ENCODE measurements around the gene RBM25. TPM values are rescaled to one million over a fixed set of nuclear protein-coding genes. Genes with fewer than 3 reads are reported as not detected.

The RBM25 gene
- total RNA-seq, 3 donors from 2014 or later, result 117 to 123 (median 121) TPM

DNA sequence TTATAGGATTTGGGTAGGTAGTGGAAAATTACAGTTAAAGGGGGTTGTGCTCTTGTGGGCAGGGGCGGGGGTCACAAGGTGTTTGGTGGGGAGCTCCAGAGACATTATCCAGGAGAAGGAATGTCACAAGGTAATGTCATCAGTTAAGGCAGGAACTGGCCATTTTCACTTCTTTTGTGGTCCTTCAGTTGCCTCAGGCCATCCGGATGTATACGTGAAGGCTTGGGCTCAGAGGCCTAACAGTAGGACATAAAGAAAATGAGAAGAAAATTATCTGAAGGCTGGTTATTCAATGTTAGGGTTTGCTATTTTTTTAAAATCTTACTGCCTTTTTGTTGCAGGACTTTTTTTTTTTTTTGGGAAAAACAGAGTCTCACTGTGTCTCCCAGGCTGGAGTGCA lies 75.5 kb downstream of the RBM25 start:
- H3K9me3 Mint-ChIP-seq, result peaks cover 16% of the 10 kb centered on the region
- H3K36me3 Mint-ChIP-seq (ENCODE audit: insufficient read depth), result peaks cover 3% of the 10 kb centered on the region
- no peak for DNase-seq
- ATAC-seq, result no peak
- H3K4me3 Mint-ChIP-seq, result no peak overlapping the region
- peaks cover 12% of the 10 kb centered on the region for H3K4me1 Mint-ChIP-seq (ENCODE audit: low read depth)
- no peaks in the 10 kb centered on the region for H3K27me3 Mint-ChIP-seq (ENCODE audit: low read depth)

DNA sequence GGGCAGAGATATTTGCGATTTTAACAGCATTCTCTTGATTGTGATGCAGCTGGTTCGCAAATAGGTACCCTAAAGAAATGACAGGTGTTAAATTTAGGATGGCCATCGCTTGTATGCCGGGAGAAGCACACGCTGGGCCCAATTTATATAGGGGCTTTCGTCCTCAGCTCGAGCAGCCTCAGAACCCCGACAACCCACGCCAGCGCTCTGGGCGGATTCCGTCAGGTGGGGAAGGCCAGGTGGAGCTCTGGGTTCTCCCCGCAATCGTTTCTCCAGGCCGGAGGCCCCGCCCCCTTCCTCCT lies 77.7 kb downstream of the RBM25 start:
- no peak for DNase-seq
- no peak for ATAC-seq
- peaks cover 4% of the 10 kb centered on the region for H3K36me3 Mint-ChIP-seq (ENCODE audit: insufficient read depth)
- peak overlapping the region; percentile 95 for H3K4me3 Mint-ChIP-seq
- peaks cover 16% of the 10 kb centered on the region for H3K9me3 Mint-ChIP-seq
- no peaks in the 10 kb centered on the region for H3K27me3 Mint-ChIP-seq (ENCODE audit: low read depth)
- peaks cover 24% of the 10 kb centered on the region for H3K4me1 Mint-ChIP-seq (ENCODE audit: low read depth)

DNA sequence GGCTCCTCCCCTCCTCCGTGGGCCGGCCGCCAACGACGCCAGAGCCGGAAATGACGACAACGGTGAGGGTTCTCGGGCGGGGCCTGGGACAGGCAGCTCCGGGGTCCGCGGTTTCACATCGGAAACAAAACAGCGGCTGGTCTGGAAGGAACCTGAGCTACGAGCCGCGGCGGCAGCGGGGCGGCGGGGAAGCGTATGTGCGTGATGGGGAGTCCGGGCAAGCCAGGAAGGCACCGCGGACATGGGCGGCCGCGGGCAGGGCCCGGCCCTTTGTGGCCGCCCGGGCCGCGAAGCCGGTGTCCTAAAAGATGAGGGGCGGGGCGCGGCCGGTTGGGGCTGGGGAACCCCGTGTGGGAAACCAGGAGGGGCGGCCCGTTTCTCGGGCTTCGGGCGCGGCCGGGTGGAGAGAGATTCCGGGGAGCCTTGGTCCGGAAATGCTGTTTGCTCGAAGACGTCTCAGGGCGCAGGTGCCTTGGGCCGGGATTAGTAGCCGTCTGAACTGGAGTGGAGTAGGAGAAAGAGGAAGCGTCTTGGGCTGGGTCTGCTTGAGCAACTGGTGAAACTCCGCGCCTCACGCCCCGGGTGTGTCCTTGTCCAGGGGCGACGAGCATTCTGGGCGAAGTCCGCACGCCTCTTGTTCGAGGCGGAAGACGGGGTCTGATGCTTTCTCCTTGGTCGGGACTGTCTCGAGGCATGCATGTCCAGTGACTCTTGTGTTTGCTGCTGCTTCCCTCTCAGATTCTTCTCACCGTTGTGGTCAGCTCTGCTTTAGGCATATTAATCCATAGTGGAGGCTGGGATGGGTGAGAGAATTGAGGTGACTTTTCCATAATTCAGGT lies 78.3 kb downstream of the RBM25 start, which contains the start of gene PSEN1:
PSEN1 (plus strand) TSS at position 121 of the 839 bp plus-strand sequence. CDS start 11,513 bp downstream, outside the sequence.
- peak; percentile 99 for DNase-seq
- Mint-ChIP-seq H3K36me3 (ENCODE audit: insufficient read depth) (peaks cover 5% of the 10 kb centered on the region), H3K27me3 (ENCODE audit: low read depth) (no peaks in the 10 kb centered on the region), H3K4me1 (ENCODE audit: low read depth) (peaks cover 26% of the 10 kb centered on the region), H3K9me3 (peaks cover 16% of the 10 kb centered on the region), H3K4me3 (peak within 1 kb of the TSS; percentile 95)
- ATAC-seq, result peak; percentile 93 to 97

DNA sequence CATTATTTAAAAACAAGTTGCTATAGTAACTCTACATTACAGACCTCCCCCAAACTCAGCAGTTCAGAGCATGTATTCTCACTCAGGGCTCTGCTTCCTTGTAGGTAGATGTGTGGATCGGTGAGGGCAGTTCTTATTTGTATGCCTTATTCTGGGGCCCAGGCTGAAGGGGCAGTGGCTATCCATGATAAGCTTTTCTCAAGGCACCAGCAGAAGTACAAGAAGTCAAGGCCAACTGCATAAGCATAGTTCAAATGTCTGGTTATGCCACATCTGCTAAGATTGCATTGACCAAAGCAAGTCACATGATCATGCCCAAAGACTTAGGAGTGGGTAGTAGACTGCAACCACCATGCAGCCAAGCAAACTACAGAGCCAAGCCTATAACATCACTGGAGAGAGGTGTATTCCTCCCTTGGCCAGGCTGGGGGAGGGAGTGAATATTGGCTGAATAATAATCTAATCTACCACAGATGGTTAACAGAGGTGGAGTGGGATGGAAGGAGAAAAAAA lies 82.5 kb downstream of the RBM25 start:
- Mint-ChIP-seq H3K4me1 (ENCODE audit: low read depth) (peaks cover 45% of the 10 kb centered on the region), H3K9me3 (no peaks in the 10 kb centered on the region)
- no peak for ATAC-seq

DNA sequence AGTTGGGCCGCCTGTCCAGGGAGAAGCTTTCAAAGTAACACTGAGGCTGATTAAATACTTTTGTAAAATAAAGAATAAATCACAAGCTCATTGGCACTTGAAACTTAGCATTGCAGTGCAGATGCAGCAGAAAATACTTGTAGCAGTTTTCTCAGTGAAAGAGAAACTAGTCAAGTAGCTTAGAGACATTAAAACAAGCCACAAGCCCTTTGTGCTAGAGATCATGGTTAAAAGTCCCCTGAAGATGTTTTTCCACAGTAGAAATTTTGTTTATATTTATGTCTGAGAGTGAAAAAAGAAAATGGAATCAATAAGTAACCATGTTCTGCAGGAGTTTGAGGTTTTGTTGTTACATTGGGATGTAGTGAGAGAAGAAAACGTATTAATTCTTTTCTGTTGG lies 83.9 kb downstream of the RBM25 start:
- DNase-seq (no peak), ATAC-seq (no peak)
- H3K4me3 Mint-ChIP-seq, result no peak overlapping the region
- peaks cover 3% of the 10 kb centered on the region for H3K36me3 Mint-ChIP-seq (ENCODE audit: insufficient read depth)
- H3K9me3 Mint-ChIP-seq, result no peaks in the 10 kb centered on the region
- H3K4me1 Mint-ChIP-seq (ENCODE audit: low read depth), result peaks cover 41% of the 10 kb centered on the region
- no peaks in the 10 kb centered on the region for H3K27me3 Mint-ChIP-seq (ENCODE audit: low read depth)

More for the DNA sequence above, 82.5 kb downstream of the RBM25 start:
- DNase-seq, result no peak
- H3K36me3 Mint-ChIP-seq (ENCODE audit: insufficient read depth), result peaks cover 5% of the 10 kb centered on the region
- no peak overlapping the region for H3K4me3 Mint-ChIP-seq
- H3K27me3 Mint-ChIP-seq (ENCODE audit: low read depth), result no peaks in the 10 kb centered on the region

DNA sequence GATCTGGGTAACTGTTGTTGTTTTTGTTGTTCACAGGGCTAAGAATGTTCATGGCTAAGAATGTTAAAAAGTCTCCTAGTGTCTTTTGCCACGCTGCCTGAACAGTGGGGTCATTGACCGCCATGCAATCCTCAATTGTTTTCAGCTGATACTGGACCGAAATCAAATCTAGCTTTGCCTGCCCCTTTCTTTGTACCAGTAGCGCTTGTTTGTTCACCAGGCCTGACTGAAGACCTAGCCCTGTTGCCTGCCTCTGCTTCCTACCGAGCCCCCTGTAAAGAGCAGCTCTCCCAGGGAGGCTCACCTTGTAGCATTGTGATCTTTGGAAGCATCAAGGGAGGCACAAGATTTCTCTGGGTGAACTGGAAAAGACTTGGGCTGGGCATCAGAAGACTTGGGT lies 84.7 kb downstream of the RBM25 start:
- Mint-ChIP-seq H3K27me3 (ENCODE audit: low read depth) (no peaks in the 10 kb centered on the region), H3K9me3 (no peaks in the 10 kb centered on the region), H3K4me3 (no peak overlapping the region), H3K4me1 (ENCODE audit: low read depth) (peaks cover 36% of the 10 kb centered on the region), H3K36me3 (ENCODE audit: insufficient read depth) (peaks cover 4% of the 10 kb centered on the region)
- no peak for ATAC-seq
- DNase-seq, result no peak

DNA sequence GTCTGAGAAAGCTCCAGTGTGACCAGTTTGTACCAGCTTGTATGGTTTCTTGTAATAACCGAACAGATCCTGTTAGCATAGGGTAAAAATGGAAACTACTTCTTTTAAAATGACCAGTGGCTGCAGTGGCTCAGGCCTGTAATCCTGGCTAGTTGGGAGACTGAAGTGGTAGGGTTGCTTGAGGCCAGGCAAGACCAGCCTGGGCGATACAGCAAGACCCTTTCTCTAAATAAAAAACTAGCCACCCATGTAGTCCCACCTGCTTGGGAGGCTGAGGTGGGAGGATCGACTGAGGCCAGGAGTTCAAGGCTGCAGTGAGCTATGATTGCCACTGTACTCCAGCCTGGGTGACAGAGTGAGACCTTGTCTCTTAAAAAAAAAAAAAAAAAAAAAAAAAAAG lies 85.3 kb downstream of the RBM25 start:
- H3K4me3 Mint-ChIP-seq, result no peak overlapping the region
- H3K36me3 Mint-ChIP-seq (ENCODE audit: insufficient read depth), result peaks cover 9% of the 10 kb centered on the region
- H3K4me1 Mint-ChIP-seq (ENCODE audit: low read depth), result peaks cover 36% of the 10 kb centered on the region
- no peaks in the 10 kb centered on the region for H3K27me3 Mint-ChIP-seq (ENCODE audit: low read depth)
- ATAC-seq (no peak), DNase-seq (no peak)
- H3K9me3 Mint-ChIP-seq, result no peaks in the 10 kb centered on the region

DNA sequence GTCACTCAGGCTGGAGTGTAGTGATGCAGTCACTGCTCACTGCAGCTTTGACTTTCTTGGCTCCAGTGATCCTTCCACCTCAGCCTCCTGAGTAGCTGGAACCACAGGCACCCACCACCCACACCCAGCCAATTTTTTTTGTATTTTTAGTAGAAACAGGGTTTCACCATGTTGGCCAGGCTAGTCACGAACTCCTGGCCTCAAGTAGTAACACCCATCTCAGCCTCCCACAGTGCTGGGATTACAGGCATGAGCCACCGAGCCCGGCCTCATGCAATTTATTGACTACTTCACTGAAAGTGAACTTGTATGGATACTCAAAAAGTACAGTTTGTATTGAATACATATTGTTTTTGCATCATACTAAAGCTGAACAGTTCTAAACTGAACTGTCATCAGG lies 87.0 kb downstream of the RBM25 start:
- peaks cover 15% of the 10 kb centered on the region for H3K36me3 Mint-ChIP-seq (ENCODE audit: insufficient read depth)
- H3K9me3 Mint-ChIP-seq, result no peaks in the 10 kb centered on the region
- ATAC-seq (no peak), DNase-seq (no peak)
- peaks cover 31% of the 10 kb centered on the region for H3K4me1 Mint-ChIP-seq (ENCODE audit: low read depth)
- H3K27me3 Mint-ChIP-seq (ENCODE audit: low read depth), result no peaks in the 10 kb centered on the region
- H3K4me3 Mint-ChIP-seq, result no peak overlapping the region

DNA sequence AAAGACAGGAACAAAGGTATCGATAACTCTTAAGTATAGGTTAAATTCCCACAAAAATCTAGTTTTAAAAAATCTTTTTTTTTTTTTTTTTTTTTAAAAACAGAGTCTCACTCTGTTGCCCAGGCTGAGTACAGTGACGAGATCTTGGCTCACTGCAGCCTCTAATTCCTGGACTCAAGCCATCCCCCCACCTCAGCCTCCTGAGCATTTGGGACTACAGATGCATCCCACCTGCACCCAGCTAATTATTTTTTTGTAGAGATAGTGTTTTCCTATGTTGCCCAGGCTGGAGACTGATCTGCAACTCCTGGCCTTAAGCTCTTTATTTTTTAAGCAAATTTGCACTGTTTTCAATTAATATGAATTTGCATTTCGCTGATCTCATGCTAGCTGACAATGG lies 87.8 kb downstream of the RBM25 start:
- Mint-ChIP-seq H3K4me1 (ENCODE audit: low read depth) (peaks cover 24% of the 10 kb centered on the region), H3K9me3 (no peaks in the 10 kb centered on the region), H3K36me3 (ENCODE audit: insufficient read depth) (peaks cover 14% of the 10 kb centered on the region), H3K27me3 (ENCODE audit: low read depth) (no peaks in the 10 kb centered on the region), H3K4me3 (no peak overlapping the region)
- ATAC-seq, result no peak
- no peak for DNase-seq

DNA sequence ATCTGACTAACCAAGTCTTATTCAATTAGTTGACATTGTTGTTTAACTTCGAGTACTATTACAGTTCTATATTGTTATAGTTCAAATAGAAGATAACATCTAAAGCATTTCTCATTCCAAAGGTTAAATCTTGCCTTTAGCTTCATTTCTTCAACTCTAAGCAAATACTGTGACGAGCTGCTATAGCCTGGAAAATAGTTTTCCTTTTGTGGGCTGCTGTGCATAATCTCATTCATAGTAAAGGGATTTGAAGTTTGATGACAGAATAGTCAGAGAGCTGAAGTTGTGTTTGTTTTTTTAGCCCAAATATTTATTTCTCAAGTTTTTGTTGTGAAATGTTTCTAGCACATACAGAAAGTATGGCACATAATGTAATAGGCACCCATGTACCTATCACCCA lies 91.4 kb downstream of the RBM25 start:
- ATAC-seq, result no peak
- peaks cover 4% of the 10 kb centered on the region for H3K4me1 Mint-ChIP-seq (ENCODE audit: low read depth)

DNA sequence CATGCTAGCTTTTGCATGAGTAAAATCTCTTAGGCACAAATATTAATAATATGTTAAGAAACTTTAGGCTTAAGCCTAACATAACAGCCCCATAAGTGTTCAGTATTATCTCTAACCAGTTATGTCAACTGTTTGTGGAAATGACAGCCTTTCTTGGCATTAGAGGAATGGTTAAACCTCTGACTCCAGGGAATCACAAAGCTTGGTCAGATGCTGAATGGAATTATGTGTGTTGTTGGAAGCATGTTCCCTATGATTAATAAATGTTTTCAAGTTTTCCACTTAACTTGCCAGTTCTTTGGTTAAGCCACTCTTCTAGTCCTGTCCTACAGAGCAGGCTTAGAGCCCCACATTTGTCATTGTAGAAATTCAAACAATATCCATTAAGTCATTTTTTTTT lies 94.9 kb downstream of the RBM25 start:
- Mint-ChIP-seq H3K27me3 (ENCODE audit: low read depth) (no peaks in the 10 kb centered on the region), H3K4me3 (no peak overlapping the region), H3K4me1 (ENCODE audit: low read depth) (no peaks in the 10 kb centered on the region), H3K9me3 (no peaks in the 10 kb centered on the region), H3K36me3 (ENCODE audit: insufficient read depth) (peaks cover 15% of the 10 kb centered on the region)
- DNase-seq (no peak), ATAC-seq (no peak)

More for the DNA sequence above, 91.4 kb downstream of the RBM25 start:
- Mint-ChIP-seq H3K4me3 (no peak overlapping the region), H3K27me3 (ENCODE audit: low read depth) (no peaks in the 10 kb centered on the region), H3K9me3 (no peaks in the 10 kb centered on the region), H3K36me3 (ENCODE audit: insufficient read depth) (peaks cover 14% of the 10 kb centered on the region)
- no peak for DNase-seq

DNA sequence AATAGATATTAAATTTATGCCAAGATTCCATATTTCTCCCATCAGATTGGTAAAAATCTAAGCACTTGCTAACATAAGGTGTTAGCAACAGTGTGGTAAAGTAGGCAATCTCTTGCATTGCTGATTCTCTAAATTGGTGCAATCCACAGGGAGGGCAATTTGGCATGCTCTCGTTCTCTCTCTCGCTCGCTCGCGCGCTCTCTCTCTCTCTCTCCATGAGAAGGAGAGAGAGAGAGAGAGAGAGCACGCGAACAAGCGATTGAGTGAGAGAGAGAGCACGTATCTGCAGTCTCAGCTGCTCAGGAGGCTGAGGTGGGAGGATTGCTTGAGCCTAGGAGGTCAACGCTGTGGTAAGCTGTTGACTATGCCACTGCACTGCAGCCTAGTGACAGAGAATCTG lies 103.9 kb downstream of the RBM25 start:
- no peaks in the 10 kb centered on the region for H3K4me1 Mint-ChIP-seq (ENCODE audit: low read depth)
- H3K36me3 Mint-ChIP-seq (ENCODE audit: insufficient read depth), result peaks cover 53% of the 10 kb centered on the region
- no peaks in the 10 kb centered on the region for H3K9me3 Mint-ChIP-seq
- H3K27me3 Mint-ChIP-seq (ENCODE audit: low read depth), result no peaks in the 10 kb centered on the region
- H3K4me3 Mint-ChIP-seq, result no peak overlapping the region
- ATAC-seq (no peak), DNase-seq (no peak)

DNA sequence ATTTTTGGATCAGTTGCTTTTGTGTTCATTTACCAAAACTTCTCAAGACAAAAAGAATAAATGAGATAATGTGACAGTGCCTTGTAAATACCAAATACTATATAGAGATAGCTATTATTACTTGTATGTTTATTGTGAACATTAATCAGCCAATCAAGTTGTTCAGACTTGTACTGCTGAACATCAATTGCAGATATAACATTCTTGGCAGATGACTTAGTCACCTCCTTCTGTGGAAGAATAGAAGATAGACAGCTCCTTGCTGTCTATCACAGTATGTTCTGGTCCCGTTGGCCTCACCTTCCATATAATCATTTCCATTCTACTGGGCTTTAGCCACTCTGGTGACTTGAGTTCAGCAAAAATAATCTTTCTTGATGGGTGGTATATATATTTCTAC lies 108.1 kb downstream of the RBM25 start:
- Mint-ChIP-seq H3K36me3 (ENCODE audit: insufficient read depth) (peaks cover 55% of the 10 kb centered on the region), H3K4me1 (ENCODE audit: low read depth) (no peaks in the 10 kb centered on the region), H3K4me3 (no peak overlapping the region), H3K27me3 (ENCODE audit: low read depth) (no peaks in the 10 kb centered on the region), H3K9me3 (no peaks in the 10 kb centered on the region)
- DNase-seq, result no peak
- no peak for ATAC-seq

DNA sequence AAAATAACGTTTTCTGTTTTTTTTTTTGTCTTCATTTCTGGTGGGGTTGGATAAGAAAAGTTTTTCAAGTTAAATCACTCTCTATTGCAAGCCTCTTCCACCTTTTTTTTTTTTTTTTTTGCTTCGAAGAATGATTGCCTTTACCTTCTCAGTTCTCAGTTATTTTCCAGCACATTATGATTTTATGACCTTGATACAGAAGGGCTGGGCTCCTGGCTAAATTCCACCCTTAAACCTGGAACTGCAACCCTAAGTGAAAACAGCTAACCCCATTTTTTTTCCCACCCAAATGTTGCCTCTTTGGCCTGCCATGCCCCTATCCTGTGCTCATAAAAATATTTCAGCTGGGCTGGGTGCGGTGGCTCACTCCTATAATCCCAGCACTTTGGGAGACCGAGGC lies 109.4 kb downstream of the RBM25 start:
- ATAC-seq (no peak), DNase-seq (no peak)
- Mint-ChIP-seq H3K36me3 (ENCODE audit: insufficient read depth) (peaks cover 54% of the 10 kb centered on the region), H3K4me1 (ENCODE audit: low read depth) (no peaks in the 10 kb centered on the region), H3K27me3 (ENCODE audit: low read depth) (no peaks in the 10 kb centered on the region), H3K9me3 (no peaks in the 10 kb centered on the region), H3K4me3 (no peak overlapping the region)

DNA sequence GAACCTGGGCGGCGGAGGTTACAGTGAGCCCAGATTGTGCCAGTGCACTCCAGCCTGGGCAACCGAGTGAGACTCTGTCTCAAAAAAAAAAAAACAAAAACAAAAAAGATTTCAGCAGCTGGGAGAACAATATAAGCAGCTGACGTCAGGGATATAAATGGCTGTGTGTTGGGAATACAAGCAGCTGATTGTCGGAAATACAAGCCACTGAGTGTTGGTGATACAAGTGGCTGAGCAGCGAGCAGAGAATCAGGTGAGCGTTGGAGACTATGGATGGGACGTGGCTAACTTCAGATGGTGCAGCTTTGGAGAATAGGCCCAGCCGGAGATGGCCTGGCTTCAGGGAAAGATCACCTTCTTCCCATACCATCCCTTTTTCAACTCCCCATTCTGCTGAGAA lies 109.9 kb downstream of the RBM25 start:
- ATAC-seq, result no peak
- Mint-ChIP-seq H3K4me3 (no peak overlapping the region), H3K4me1 (ENCODE audit: low read depth) (no peaks in the 10 kb centered on the region), H3K9me3 (no peaks in the 10 kb centered on the region), H3K36me3 (ENCODE audit: insufficient read depth) (peaks cover 51% of the 10 kb centered on the region), H3K27me3 (ENCODE audit: low read depth) (no peaks in the 10 kb centered on the region)
- no peak for DNase-seq
